ENCODE measurements around the gene PRH1.

GRCh38 chr12:10900530-10900929, 16.5 kb upstream of the PRH1 start:
- TF ChIP-seq EZH2 (IDR thresholded peaks at IDR 0.05; ENCODE audit: borderline replicate concordance, low read length) (no peak), CTCF (IDR thresholded peaks at IDR 0.05; ENCODE audit: low read length) (no peak)
